ENCODE data around the gene ERBB2.

The ERBB2 gene

DNA sequence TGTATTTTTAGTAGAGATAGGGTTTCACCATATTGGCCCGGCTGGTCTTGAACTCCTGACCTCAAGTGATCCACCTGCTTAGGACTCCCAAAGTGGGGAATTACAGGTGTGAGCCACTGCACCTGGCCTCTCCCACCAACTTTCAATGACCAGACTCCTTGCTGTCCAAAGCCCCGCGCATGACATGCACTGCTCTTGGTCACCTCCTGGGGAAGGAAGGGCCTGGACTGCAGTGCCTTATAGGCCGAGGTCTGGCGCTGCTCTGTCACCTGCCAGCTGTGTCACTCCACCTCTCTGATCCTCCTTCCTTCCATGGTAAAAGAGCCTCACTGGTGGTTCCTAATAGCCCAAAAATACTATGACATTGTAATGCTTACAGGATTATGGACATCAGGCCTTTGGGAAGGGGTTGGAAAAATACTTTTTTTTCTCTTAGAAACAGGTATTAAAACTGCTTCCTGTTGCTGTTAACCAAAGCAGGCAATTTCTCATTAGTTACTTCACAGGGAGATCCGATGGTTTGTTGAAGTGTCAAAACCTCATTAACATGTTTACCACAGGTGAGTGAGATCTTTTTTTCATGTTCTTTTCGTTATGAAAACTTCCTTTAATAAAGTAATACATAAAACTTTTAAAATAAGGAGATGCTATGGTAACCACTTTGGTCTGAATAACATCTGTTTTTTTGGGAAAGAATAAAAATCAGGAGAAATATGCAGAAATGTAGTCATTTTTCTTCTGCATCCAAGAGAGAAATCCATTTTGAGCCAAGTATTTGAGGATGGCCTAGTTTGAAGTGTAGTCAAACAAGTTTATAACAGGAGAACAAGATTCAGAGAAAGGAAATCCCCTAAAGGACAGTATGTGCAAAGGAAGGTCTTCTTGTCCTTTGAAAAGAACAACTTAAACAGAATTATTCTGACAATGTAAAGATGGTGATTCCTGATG, 73.4 kb downstream of the ERBB2 start:
- no peak overlapping the region for H3K4me3 ChIP-seq (ENCODE audit: low read depth, low read length)
- TF ChIP-seq, protein P1, sequence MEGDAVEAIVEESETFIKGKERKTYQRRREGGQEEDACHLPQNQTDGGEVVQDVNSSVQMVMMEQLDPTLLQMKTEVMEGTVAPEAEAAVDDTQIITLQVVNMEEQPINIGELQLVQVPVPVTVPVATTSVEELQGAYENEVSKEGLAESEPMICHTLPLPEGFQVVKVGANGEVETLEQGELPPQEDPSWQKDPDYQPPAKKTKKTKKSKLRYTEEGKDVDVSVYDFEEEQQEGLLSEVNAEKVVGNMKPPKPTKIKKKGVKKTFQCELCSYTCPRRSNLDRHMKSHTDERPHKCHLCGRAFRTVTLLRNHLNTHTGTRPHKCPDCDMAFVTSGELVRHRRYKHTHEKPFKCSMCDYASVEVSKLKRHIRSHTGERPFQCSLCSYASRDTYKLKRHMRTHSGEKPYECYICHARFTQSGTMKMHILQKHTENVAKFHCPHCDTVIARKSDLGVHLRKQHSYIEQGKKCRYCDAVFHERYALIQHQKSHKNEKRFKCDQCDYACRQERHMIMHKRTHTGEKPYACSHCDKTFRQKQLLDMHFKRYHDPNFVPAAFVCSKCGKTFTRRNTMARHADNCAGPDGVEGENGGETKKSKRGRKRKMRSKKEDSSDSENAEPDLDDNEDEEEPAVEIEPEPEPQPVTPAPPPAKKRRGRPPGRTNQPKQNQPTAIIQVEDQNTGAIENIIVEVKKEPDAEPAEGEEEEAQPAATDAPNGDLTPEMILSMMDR (IDR thresholded peaks at IDR 0.05; ENCODE audit: low read depth, low read length): no peak
- in situ Hi-C loops (cut with HindIII; ENCODE audit: low sequenced_read_pairs): no loop called here
- DNase-seq (ENCODE audit: low read depth, low spot score): no peak

DNA sequence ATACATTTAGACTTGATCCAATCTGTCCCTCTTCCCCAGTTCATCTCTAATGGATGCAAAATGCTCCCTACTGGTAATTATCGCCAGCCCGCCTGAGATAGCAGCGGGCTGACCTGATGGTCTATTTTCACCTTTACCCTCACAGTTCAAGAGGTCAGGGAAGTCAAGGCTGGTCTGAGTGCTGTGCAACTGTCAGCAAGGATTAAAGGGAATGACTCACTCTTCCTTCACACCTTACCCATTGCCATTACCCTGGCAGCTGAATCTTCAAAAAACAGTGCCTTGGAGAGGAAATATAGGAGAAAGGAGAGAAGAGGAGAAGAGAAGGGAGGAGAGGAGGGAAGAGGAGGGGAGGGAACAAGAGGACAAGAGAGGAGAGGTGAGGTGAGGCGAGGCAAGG, 74.2 kb downstream of the ERBB2 start:
- TF ChIP-seq, protein P1 (IDR thresholded peaks at IDR 0.05; ENCODE audit: low read depth, low read length): no peak
- in situ Hi-C loops (cut with HindIII; ENCODE audit: low sequenced_read_pairs): no loop called here
- DNase-seq (ENCODE audit: low read depth, low spot score): no peak
- H3K4me3 ChIP-seq (ENCODE audit: low read depth, low read length): no peak overlapping the region

DNA sequence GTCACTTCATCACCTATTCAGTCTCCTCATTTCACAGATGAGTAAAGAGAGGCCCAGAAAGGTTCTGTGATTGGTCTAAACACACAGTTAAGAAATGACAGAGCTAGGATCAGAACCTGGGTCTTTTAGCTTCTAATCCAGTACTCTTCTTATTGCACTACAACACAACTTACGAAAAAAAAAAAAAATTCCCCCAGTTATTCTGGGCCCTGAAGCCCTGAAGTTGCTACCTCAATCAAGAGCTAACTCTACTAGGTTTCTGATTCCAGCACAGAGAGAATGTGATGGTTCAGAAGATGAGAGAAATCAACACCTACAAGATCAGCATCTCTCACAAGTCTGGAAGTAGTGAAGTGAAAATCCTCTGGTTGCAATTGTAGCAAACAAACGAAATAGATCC, 75.2 kb downstream of the ERBB2 start:
- TF ChIP-seq, protein P1 (IDR thresholded peaks at IDR 0.05; ENCODE audit: low read depth, low read length): no peak
- no peak for DNase-seq (ENCODE audit: low read depth, low spot score)
- no peak overlapping the region for H3K4me3 ChIP-seq (ENCODE audit: low read depth, low read length)
- in situ Hi-C loops (cut with HindIII; ENCODE audit: low sequenced_read_pairs): no loop called here

DNA sequence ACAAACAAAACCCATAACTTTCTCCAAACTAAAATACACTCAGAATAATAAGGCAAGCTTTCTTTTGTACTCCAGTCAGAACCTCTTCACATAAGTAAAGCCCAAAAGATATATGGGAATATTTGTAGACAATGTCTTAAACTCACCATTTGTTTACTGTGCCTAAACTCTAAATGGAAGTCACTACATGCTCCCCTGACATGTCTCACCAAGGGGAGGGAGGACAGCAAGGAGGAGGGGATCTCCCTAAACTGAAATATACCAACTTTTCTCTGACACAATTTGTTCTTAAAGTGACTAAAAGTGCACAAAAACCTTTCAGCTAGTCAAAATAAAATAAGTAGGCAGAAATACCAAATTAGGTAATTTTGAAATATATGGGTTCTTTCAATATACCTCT, 76.4 kb downstream of the ERBB2 start:
- no peak for DNase-seq (ENCODE audit: low read depth, low spot score)
- TF ChIP-seq, protein P1 (IDR thresholded peaks at IDR 0.05; ENCODE audit: low read depth, low read length): no peak
- in situ Hi-C loops (cut with HindIII; ENCODE audit: low sequenced_read_pairs): no loop called here
- H3K4me3 ChIP-seq (ENCODE audit: low read depth, low read length): no peak overlapping the region

DNA sequence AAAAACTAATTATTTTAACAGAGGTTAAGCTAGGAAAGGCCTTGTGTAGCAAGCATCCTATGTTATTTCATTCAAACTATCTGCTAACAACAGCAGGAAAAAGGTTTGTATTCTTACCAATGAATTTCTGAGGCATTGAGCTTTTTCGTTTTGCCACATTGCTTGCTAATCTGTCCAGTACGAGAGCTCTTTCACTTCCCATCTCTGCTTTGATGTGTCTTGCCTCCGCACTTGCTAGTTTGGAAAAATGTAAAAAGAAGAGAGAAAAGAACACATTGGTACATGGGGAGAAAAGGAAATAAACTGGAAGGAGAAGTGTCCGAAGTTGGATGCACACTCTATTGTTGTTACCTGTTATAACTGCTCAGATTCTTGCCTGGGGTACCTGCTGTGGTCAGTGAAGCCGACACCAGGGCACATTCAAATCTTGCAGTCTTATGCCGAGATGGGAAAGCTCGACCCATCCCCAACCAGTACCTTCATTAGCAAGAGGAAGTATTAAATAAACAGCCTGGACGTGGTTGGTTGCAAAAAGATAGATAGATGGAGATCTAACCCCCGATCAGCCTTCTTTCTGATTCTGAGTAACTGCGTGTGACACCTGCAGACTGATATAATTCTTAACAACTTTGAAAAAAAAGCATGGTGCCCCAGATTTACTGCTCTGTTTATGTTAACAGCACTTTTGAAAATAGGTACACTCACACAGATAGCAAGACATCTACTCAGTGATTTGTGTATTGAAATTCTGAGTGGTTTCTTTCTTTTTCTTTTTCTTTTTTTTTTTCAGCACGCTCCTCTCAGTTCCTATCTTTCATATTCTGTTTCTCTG, 77.9 kb downstream of the ERBB2 start:
- in situ Hi-C loops (cut with HindIII; ENCODE audit: low sequenced_read_pairs): no loop called here
- DNase-seq (ENCODE audit: low read depth, low spot score): no peak
- no peak overlapping the region for H3K4me3 ChIP-seq (ENCODE audit: low read depth, low read length)
- TF ChIP-seq, protein P1 (IDR thresholded peaks at IDR 0.05; ENCODE audit: low read depth, low read length): no peak
